Stimulated activated CD4-positive, alpha-beta T cell treated with anti-CD3 and anti-CD28 coated beads, Interleukin-4, amount 100 ng/mL, for 48 hours (primary cell): ENCODE measurements around the gene ZSCAN12.
"Not testable (repeated sequence)": the region's sequence is repeated elsewhere in the genome, so short reads cannot be mapped to it uniquely, and the experiment has no call there.

Experiments used
- DNase-seq, 2 donors: peaks; one replicate each; pipeline ENCODE4 v3.0.0-alpha.2; 2020; ENCODE audit warnings: low read depth in 2 of 2

ZSCAN12 gene

GRCh38 chr6:28399350-28400121 is at the start of gene ZSCAN12:
ZSCAN12 (minus strand) TSS chr6:28399747; CDS start chr6:28398405, 1,342 bp downstream.
- peak; percentile 79 for DNase-seq

GRCh38 chr6:28449056-28449455 is 49.5 kb upstream of the ZSCAN12 start:
- no peak for DNase-seq

GRCh38 chr6:28447512-28447906 is 48.0 kb upstream of the ZSCAN12 start:
- not testable (repeated sequence) for DNase-seq

GRCh38 chr6:28446818-28447511 is 47.4 kb upstream of the ZSCAN12 start:
- DNase-seq, result peak in 1 of 2 donors; percentile 3

GRCh38 chr6:28444759-28445158 is 45.2 kb upstream of the ZSCAN12 start:
- DNase-seq, result peak in 1 of 2 donors; percentile 12

- DNase-seq, result peak; percentile 67 to 79
Measured at GRCh38 chr6:28443112-28443773, 43.7 kb upstream of the ZSCAN12 start, which contains the start of gene ZSCAN23. ZSCAN23 (minus strand) TSS chr6:28443491; CDS start chr6:28436266, 7,225 bp downstream.

GRCh38 chr6:28442586-28442985 is 43.0 kb upstream of the ZSCAN12 start:
- no peak for DNase-seq

GRCh38 chr6:28436404-28436803 is 36.9 kb upstream of the ZSCAN12 start:
- no peak for DNase-seq

- DNase-seq, result no peak
Measured at GRCh38 chr6:28433119-28433518, 33.6 kb upstream of the ZSCAN12 start.

GRCh38 chr6:28429781-28430180 is 30.2 kb upstream of the ZSCAN12 start:
- DNase-seq, result no peak

GRCh38 chr6:28425944-28426541 is 26.5 kb upstream of the ZSCAN12 start:
- DNase-seq, result no peak

- DNase-seq, result no peak
Measured at GRCh38 chr6:28424163-28424562, 24.6 kb upstream of the ZSCAN12 start.

GRCh38 chr6:28423546-28423945 is 24.0 kb upstream of the ZSCAN12 start:
- DNase-seq, result no peak

GRCh38 chr6:28413681-28414080 is 14.1 kb upstream of the ZSCAN12 start:
- no peak for DNase-seq

GRCh38 chr6:28410767-28411166 is 11.2 kb upstream of the ZSCAN12 start:
- DNase-seq, result no peak

GRCh38 chr6:28408076-28408802 is 8.7 kb upstream of the ZSCAN12 start:
- no peak for DNase-seq

- DNase-seq, result no peak
Measured at GRCh38 chr6:28407401-28407800, 7.9 kb upstream of the ZSCAN12 start.

GRCh38 chr6:28403923-28404322 is 4.4 kb upstream of the ZSCAN12 start:
- DNase-seq, result not testable (repeated sequence)

- DNase-seq, result no peak
Measured at GRCh38 chr6:28402197-28402596, 2.6 kb upstream of the ZSCAN12 start.

- DNase-seq, result no peak
Measured at GRCh38 chr6:28401172-28401571, 1.6 kb upstream of the ZSCAN12 start.

GRCh38 chr6:28400122-28400451 is 540 bp upstream of the ZSCAN12 start:
- no peak for DNase-seq

GRCh38 chr6:28395918-28396317 is 3.6 kb downstream of the ZSCAN12 start:
- DNase-seq, result no peak
